Activated naive CD4-positive, alpha-beta T cell treated with Interleukin-2 at 50 U/mL for 16 hours (primary cell): Measurements from ENCODE around the gene TNFAIP1.

Experiments used
- DNase-seq: peaks from one replicate; pipeline ENCODE4 v3.0.0-alpha.2; 2020

TNFAIP1 gene

DNA sequence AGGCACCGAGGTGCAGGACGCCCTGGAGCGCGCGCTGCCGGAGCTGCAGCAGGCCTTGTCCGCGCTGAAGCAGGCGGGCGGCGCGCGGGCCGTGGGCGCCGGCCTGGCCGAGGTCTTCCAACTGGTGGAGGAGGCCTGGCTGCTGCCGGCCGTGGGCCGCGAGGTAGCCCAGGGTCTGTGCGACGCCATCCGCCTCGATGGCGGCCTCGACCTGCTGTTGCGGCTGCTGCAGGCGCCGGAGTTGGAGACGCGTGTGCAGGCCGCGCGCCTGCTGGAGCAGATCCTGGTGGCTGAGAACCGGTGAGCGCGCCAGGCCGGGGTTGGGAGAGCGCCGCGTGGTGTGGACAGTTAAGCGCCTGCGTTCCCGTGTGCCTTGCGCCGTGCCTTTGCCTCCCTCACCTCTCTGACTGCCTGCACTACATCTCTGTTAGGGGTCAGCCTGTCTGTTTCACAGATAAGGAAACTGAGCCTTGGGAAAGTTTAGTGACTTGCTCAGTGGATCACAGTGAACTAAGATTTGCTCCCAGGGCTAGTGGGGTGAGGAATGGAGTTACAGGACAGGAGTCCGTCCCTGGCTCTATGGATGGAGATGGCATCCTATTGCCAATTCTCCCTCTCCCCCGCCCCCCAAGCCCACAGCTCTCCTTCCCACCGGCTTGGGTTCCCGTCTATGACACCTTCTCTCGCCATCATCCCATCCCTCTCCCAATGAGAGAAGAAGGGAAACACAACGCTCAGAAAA is 36.8 kb downstream of the TNFAIP1 start:
- peak; percentile 25 for DNase-seq

GRCh38 chr17:28372945-28373274 is 37.3 kb downstream of the TNFAIP1 start:
- DNase-seq = no peak

GRCh38 chr17:28379814-28380801 is 44.5 kb downstream of the TNFAIP1 start:
- no peak for DNase-seq

- DNase-seq = no peak
Observed at GRCh38 chr17:28381141-28381825, 45.7 kb downstream of the TNFAIP1 start.

DNA sequence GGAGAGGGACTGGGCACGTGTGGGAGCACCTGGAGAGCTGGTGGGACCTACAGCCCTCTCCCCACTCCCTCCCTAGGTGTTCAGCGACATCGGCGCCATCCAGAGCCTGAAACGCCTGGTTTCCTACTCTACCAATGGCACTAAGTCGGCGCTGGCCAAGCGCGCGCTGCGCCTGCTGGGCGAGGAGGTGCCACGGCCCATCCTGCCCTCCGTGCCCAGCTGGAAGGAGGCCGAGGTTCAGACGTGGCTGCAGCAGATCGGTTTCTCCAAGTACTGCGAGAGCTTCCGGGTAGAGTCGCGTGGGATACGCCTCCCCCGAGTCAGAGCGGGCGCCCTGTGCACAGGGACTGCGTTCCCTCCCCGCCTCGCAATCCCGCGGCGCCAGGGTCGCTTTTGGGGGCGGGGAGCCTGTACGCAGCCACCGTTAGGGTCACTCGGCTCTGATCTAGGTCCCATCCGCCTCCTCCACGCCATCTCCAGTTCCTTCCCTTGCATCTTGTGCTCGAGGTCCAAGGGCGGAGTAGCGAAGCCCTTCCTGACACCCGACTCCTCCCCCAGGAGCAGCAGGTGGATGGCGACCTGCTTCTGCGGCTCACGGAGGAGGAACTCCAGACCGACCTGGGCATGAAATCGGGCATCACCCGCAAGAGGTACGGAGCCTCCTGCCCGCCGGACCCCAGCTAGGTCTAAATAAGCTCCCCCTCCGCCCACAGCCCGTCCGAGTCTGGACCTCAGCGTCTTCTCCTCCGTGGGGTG is 48.9 kb downstream of the TNFAIP1 start:
- peak; percentile 69 for DNase-seq

GRCh38 chr17:28385037-28385400 is 49.5 kb downstream of the TNFAIP1 start:
- DNase-seq = no peak

DNA sequence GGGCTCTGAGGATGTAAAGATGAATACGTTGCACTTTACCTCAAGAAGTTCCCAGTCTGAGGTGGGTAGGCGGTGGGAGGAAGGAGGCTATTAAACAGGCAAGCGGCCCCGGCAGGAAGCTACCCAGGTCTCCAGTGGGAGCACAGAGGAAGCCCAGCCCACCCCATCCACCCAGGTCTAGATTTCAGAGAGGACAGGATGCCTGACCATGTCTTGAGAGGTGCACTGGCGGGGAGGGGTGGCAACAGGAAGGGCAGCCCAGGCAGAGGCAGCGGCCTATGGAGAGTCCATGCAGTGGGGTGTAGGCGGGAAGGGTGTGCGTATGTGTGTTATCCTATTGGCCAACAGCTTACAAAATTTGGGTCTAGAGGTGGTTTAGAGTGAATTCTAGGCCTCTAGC is 49.8 kb downstream of the TNFAIP1 start:
- DNase-seq = peak; percentile 28

GRCh38 chr17:28386391-28386790 is 50.8 kb downstream of the TNFAIP1 start:
- no peak for DNase-seq

DNA sequence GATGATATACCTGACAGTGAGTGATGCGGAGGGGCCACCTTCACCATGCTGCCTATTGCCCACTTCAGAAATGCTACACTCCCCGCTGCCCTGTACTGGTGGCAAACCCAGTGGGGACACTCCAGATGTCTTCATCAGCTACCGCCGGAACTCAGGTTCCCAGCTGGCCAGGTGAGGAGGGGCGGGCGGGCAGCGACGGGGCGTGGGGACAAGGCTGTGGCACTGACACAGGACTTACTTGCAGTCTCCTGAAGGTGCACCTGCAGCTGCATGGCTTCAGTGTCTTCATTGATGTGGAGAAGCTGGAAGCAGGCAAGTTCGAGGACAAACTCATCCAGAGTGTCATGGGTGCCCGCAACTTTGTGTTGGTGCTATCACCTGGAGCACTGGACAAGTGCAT is 52.5 kb downstream of the TNFAIP1 start:
- no peak for DNase-seq

DNA sequence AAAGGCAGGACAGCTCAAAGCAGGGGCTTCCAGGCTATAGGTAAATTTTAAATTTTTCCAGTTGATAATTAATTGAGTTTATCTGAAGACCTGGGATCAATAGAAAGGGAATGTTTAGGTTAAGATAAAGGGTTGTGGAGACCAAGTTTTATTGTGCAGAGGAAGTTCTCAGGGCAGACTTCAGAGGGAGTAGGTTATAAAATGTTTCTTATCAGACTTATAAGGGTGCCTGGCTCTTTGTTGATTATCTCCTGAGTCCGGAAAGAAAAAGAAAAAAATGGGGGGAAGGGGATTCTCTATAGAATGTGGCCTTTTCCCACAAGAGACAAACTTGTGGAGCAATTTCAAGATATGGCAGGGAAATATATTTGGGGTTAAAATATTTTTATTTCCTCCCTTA is 54.6 kb downstream of the TNFAIP1 start:
- no peak for DNase-seq

DNA sequence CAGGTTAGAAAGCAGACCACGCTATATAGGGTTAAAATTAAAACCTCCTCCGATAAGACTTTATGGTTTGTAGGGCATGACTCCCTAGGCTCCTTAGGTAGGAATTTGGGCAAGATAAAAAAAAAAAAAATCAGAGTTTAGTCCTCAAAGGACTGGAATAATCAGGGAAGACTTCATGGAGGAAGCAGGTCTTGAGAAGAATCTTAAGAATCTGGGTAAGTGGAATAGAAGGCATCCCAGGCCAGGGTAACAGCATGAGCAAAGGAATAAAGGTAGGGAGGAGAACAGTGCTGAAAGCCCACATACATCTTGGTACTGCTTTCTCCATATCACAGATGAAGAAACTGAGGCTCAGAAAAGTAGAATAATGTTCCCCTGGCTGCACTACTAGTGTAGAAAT is 55.0 kb downstream of the TNFAIP1 start:
- DNase-seq = no peak

DNA sequence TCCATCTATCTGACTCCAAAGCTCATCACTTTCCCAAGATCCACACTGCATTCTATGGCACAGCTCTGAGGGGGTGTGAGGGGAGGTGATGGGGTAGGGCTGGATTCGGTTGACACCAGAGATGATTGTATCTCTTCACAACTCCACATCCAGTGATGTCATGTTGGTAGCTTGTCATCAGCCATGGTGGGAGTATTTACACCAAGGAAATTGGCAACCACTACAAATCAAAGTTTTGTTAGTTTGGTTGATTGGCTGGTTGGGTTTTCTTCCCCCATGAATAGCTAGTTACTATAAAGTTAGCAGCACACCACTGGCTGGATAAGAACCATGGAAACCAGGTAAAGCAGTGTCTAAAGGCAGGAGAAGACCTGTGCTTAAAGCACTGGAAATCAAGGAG is 55.4 kb downstream of the TNFAIP1 start:
- no peak for DNase-seq

- DNase-seq = no peak
Observed at GRCh38 chr17:28391401-28391800, 55.8 kb downstream of the TNFAIP1 start.

DNA sequence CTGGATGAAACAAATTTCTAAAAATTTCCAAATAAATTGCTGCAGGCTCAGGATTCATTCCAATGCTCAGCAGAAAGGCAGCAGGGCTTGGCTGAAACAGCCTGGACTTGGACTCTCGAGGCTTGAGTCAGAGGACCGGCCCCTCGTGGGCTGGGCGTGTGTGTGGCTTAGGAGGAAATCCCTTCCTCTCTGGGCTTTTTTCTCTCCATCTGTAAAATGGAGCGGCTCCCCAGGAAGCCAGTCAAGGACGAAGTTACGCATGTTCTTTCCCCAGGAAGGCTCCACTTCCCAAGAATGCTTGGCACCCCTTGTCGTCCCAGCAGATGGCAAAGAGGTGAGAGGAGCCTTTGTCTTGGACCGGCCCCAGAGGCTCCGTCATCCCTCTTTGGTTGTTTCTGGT is 56.9 kb downstream of the TNFAIP1 start:
- no peak for DNase-seq

- no peak for DNase-seq
Observed at GRCh38 chr17:28394337-28395116, 59.0 kb downstream of the TNFAIP1 start.

- no peak for DNase-seq
Observed at GRCh38 chr17:28395426-28395825, 59.9 kb downstream of the TNFAIP1 start.

DNA sequence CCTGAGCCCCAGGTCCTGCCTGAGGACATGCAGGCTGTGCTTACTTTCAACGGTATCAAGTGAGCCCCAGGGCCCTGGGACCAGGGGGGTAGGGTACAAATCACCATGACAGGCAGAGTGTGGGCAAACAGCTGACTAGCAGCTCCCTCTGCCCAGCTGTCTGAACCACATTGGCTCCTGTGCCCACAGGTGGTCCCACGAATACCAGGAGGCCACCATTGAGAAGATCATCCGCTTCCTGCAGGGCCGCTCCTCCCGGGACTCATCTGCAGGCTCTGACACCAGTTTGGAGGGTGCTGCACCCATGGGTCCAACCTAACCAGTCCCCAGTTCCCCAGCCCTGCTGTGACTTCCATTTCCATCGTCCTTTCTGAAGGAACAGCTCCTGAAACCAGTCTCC is 60.4 kb downstream of the TNFAIP1 start:
- DNase-seq = no peak
